NCI-H82 treated with DMSO at 0.1 percent for 48 hours (cell line): ENCODE measurements around the gene RNF214.
A peak's percentile ranks its signal among the peaks of the same experiment; 100 is the strongest.
"Not testable (repeated sequence)": the region's sequence is repeated elsewhere in the genome, so short reads cannot be mapped to it uniquely, and the experiment has no call there.

Source experiments
- DNase-seq: peaks from one replicate; lab custom pipeline; 2025; ENCODE audit not compliant: unreplicated experiment; lab: John Stamatoyannopoulos, UW

RNF214 gene

DNA sequence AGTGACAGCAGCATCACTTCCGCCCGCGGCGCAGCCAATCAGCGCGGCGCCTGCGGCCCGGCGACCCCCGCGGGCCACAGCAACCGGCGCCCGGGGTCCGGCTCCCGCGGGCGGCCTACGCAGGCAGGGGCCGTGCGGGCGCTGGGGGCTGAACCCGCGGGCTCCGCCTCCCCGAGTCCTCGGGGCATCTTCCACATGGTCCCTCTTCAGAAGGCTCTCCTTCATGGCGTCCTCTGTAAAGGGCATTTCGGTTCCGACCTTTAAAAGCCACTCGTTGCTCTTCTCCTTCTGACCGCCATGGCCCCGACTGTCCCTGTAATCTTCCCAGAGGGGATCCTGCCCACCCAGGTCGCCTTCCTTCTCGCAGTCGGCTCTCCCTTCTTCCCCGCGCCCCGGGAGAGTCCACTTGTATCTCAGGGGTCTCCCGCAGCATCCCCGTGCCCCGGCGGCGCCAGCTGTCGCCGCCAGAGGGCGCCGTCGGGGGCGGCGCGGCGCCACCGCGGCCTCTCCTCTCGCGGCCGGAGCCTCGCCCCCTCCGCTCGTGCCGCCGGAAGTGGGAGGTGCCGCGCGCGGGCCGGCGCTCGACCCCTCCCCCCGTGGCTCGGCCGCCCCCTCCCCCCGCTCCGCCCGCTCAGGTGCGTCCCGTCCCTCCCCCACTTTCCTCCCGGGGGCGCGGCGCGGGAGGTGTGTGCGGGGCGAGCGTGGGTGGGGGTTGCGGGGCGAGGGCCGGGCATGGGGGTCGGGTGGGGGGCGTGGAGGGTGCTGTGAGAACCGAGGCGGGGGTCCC lies at the start of gene RNF214:
TSS of gene RNF214 (plus strand) at position 580 of the 787 bp plus-strand sequence. CDS start 1,602 bp downstream, outside the sequence.
- peak; percentile 18 for DNase-seq

DNA sequence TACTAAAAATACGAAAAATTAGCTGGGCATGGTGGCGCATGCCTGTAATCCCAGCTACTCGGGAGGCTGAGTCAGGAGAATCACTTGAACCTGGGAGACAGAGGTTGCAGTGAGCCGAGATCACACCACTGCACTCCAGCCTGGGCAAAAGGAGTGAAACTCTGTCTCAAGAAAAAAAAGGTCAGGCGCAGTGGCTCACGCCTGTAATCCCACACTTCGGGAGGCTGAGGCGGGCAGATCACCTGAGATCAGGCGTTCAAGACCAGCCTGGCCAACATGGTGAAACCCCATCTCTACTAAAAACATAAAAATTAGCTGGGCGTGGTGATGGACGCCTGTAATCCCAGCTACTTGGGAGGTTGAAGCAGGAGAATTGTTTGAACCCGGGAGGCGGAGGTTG lies 49.3 kb upstream of the RNF214 start:
- not testable (repeated sequence) for DNase-seq

- DNase-seq = no peak
Observed at GRCh38 chr11:117183724-117184349, 48.6 kb upstream of the RNF214 start.

DNA sequence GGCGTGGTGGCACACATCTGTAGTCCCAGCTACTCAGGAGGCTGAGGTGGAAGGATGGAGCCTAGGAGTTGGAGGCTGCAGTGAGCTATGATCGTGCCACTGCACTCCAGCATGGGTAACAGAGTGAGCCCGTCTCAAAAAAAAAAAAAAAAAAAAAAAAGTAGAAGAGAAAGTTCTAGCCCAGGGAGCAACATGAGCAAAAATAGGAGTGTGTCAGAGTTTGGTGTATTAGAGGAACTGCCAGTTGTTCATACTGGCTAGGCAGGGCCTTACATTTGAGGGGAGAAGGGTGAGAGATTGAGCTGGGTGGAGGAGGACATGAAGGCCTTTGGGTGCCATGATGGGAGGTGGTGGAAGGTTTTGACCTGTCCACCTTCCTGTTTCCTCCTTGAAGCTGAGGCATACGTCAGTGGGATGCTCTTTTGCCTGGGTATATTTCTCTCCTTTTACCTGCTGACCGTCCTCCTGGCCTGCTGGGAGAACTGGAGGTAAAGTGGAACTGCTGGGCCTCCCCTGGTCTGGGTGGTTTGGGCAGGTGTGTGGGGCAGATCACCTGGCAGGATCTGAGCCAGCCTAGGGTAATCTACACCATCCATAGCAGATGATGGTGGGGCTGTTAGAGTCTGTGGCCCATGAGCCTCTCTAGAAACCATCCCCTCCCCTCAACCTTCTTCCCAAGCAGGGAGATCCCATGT lies 46.6 kb upstream of the RNF214 start:
- no peak for DNase-seq

GRCh38 chr11:117186431-117186761 lies 46.1 kb upstream of the RNF214 start:
- no peak for DNase-seq

- DNase-seq = no peak
Observed at GRCh38 chr11:117187007-117187406, 45.5 kb upstream of the RNF214 start.

GRCh38 chr11:117187428-117187798 lies 45.1 kb upstream of the RNF214 start:
- DNase-seq = no peak

- DNase-seq = no peak
Observed at GRCh38 chr11:117187799-117188481, 44.5 kb upstream of the RNF214 start.

- DNase-seq = no peak
Observed at GRCh38 chr11:117188620-117189081, 43.8 kb upstream of the RNF214 start.

DNA sequence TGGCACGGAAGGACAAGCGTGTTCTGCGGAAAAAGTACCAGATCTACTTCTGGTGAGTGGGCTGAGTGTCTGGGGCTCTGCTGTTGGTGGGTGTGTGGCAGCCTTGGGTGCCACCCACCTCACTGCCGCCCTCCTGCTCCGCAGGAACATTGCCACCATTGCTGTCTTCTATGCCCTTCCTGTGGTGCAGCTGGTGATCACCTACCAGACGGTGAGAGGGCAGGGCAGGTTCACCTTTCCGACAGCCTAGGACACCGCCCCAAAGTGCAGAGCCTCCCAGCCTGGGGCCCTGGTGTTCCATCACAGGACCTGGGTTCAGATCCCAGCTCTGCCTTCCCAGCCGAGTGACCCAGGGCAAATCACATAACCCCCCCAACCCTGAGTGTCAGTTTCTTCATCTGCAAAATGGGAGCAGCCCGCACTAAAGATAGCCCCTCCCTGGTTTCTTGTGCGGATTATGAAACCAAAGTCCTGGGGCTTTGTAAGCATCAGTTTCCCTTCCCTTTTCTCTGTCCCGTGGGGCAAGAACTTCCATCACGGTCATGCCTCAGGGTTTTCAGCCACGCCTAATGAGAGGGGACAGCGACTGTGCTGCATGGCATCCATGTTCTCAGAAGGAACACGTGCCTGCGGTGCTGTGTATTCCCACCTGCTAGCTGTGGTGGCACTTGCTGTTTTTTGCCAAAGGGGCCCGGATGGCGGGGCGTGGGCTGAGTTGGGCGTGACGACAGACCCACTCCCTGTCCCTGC lies 43.1 kb upstream of the RNF214 start:
- no peak for DNase-seq

DNA sequence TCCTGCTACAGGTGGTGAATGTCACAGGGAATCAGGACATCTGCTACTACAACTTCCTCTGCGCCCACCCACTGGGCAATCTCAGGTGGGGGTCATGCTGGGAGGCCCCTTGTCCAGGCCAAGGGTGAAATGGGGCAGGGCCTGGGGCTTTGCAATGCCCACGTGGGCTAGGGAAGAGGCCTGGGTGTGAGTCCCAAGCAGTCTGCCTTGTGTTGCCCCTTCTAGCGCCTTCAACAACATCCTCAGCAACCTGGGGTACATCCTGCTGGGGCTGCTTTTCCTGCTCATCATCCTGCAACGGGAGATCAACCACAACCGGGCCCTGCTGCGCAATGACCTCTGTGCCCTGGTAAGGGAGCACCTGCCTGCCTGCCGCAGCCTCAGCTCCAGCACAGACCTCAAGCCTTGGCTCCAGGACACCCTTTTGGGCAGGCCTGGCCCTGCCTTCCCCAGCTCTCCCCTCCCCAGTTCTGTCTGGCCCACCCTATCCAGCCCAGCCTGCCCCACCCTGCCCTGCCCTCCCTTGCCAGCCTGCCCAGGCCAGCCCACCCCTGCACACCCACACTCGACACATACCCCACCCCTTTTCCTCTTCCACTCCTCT lies 42.4 kb upstream of the RNF214 start:
- DNase-seq = no peak

GRCh38 chr11:117191680-117192400 lies 40.6 kb upstream of the RNF214 start:
- no peak for DNase-seq

GRCh38 chr11:117192401-117192875 lies 40.0 kb upstream of the RNF214 start:
- DNase-seq = no peak

DNA sequence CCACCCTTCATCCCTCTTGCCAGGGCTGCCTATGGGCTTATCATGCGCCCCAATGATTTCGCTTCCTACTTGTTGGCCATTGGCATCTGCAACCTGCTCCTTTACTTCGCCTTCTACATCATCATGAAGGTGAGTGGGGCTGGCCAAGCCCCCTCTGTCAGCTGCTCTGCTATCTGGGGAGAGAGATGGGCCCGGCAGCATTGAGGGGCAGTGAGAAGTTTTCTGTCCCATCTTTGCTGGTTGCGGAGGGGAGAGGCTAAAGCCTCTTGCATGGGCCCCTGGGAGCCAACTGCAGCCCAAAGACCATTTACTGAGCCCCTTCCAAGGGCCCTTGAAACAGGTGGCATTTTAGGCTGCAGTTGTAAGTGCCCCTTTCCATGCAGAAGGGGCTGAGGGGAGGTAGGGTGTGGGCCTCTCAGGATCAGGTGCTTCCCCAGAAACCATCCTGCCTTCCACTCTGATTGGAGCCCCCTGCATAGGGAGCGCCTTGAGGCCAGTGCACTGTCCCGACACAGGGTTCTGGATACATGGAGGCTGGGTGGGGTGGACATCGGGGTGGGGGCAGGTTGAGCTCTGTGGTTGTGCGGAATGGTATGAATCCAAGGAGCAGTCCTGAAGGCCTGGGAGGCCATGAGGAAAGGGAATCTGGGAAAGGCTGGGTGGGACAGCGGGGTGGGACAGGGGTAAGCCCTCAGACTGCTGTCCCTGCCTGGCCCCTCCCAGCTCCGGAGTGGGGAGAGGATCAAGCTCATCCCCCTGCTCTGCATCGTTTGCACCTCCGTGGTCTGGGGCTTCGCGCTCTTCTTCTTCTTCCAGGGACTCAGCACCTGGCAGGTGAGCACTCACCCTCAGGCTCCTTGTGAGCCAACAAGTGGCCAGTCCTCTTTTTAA lies 39.1 kb upstream of the RNF214 start:
- no peak for DNase-seq

- DNase-seq = no peak
Observed at GRCh38 chr11:117194267-117194666, 38.2 kb upstream of the RNF214 start.

DNA sequence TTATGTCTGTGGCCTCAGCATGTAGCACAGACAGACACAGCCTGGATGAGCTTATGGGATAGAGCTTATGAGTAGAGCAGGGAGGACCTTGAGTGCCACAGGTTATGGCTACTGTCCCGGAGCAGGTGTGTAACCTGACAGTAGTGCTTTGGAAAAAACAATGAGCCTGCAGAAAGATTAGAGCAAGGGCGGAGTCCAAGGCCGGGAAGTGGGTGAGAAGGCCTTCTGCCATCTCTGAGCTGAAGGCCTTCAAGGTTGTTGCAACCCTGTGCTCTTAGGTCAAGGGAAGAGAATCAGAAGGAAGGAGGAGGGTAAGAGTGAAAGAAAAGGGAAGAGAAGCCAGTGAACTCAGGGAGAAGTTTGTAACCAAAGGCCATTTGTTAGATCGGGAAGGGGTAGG lies 37.2 kb upstream of the RNF214 start:
- no peak for DNase-seq

- no peak for DNase-seq
Observed at GRCh38 chr11:117195761-117196160, 36.7 kb upstream of the RNF214 start.

GRCh38 chr11:117197006-117197405 lies 35.5 kb upstream of the RNF214 start:
- DNase-seq = no peak
